Nephron (organoid): ENCODE measurements around the gene PTPRE.

Experiments used
- H3K27ac Mint-ChIP-seq, 3 experiments: 2 replicates each; pipeline ENCODE4 v1.8.0; 2020; ENCODE audit warnings: mixed read lengths in 3 of 3, mild to moderate bottlenecking in 2 of 3, moderate library complexity in 1 of 3
- H3K27me3 Mint-ChIP-seq: 2 replicates; pipeline ENCODE4 v1.8.0; 2021; ENCODE audit warnings: low read depth, mild to moderate bottlenecking, moderate library complexity, mixed read lengths
- H3K36me3 Mint-ChIP-seq: 2 replicates; pipeline ENCODE4 v1.8.0; 2020; ENCODE audit warnings: low read depth, mixed read lengths
- H3K4me1 Mint-ChIP-seq: 2 replicates; pipeline ENCODE4 v1.8.0; 2020; ENCODE audit warnings: mixed read lengths
- H3K4me3 Mint-ChIP-seq, 3 experiments: 2 replicates each; pipeline ENCODE4 v1.8.0; 2020; ENCODE audit warnings: mild to moderate bottlenecking in 3 of 3, mixed read lengths in 3 of 3, moderate library complexity in 2 of 3
- H3K9me3 Mint-ChIP-seq: 2 replicates; pipeline ENCODE4 v1.8.0; 2020; ENCODE audit warnings: mixed read lengths
- TF ChIP-seq, protein P1 (sequence below), 3 experiments: fragments of 200-600 bp; sonication (generic); IDR thresholded peaks; one replicate each; pipeline ENCODE4 v1.5.0; 2021; ENCODE audit warnings: antibody characterized with exemption in 3 of 3; ENCODE audit not compliant: unreplicated experiment in 3 of 3

PTPRE gene

DNA sequence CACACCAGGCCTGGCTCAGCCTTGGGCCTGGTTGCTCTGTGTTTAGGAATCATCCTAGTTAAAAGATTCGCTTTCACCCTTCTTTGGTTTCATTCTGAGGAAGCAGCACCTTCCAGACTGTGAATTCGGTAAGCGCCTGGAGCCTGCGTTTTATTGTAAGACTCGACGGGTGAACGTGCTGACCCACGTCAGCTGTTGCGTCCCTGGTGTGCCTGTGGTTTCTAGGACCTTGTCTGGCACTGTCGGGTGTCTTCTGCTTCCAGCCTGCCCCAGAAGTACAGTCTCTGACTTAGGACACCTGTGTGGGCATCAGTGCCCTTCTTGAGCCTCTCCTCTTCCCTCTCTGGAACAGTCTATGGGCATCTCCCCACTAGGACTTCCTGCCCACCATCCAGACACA is 193.0 kb downstream of the PTPRE start:
- no peak overlapping the region for H3K27ac Mint-ChIP-seq
- peaks cover 46% of the 10 kb centered on the region for H3K36me3 Mint-ChIP-seq
- no peaks in the 10 kb centered on the region for H3K4me1 Mint-ChIP-seq
- TF ChIP-seq, protein P1, sequence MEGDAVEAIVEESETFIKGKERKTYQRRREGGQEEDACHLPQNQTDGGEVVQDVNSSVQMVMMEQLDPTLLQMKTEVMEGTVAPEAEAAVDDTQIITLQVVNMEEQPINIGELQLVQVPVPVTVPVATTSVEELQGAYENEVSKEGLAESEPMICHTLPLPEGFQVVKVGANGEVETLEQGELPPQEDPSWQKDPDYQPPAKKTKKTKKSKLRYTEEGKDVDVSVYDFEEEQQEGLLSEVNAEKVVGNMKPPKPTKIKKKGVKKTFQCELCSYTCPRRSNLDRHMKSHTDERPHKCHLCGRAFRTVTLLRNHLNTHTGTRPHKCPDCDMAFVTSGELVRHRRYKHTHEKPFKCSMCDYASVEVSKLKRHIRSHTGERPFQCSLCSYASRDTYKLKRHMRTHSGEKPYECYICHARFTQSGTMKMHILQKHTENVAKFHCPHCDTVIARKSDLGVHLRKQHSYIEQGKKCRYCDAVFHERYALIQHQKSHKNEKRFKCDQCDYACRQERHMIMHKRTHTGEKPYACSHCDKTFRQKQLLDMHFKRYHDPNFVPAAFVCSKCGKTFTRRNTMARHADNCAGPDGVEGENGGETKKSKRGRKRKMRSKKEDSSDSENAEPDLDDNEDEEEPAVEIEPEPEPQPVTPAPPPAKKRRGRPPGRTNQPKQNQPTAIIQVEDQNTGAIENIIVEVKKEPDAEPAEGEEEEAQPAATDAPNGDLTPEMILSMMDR (IDR thresholded peaks at IDR 0.05; ENCODE audit: unreplicated experiment in 3 of 3): no peak
- H3K9me3 Mint-ChIP-seq: no peaks in the 10 kb centered on the region
- H3K27me3 Mint-ChIP-seq: no peaks in the 10 kb centered on the region
- no peak overlapping the region for H3K4me3 Mint-ChIP-seq

DNA sequence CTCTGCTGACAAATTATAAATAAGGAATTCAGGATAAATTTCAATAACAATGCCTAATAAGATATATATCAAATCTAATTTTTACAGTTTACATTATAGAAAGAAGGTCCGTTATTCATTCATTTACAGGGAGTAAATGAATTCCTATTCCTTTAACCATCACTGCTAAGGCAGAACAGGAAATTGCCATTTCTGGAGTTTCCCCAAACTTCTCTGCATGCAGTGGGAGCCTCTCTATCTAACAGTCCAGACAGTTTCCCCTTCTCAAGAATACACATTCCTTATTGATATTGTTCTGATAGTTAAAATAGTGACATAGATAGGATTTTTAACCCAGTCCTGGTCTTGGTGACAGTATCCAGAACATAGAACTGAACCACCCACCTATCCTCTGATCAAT is 195.0 kb downstream of the PTPRE start:
- Mint-ChIP-seq H3K9me3 (no peaks in the 10 kb centered on the region), H3K36me3 (peaks cover 36% of the 10 kb centered on the region), H3K4me1 (no peaks in the 10 kb centered on the region), H3K27me3 (no peaks in the 10 kb centered on the region), H3K27ac (no peak overlapping the region), H3K4me3 (no peak overlapping the region)
- TF ChIP-seq, protein P1 (IDR thresholded peaks at IDR 0.05; ENCODE audit: unreplicated experiment in 3 of 3): no peak

DNA sequence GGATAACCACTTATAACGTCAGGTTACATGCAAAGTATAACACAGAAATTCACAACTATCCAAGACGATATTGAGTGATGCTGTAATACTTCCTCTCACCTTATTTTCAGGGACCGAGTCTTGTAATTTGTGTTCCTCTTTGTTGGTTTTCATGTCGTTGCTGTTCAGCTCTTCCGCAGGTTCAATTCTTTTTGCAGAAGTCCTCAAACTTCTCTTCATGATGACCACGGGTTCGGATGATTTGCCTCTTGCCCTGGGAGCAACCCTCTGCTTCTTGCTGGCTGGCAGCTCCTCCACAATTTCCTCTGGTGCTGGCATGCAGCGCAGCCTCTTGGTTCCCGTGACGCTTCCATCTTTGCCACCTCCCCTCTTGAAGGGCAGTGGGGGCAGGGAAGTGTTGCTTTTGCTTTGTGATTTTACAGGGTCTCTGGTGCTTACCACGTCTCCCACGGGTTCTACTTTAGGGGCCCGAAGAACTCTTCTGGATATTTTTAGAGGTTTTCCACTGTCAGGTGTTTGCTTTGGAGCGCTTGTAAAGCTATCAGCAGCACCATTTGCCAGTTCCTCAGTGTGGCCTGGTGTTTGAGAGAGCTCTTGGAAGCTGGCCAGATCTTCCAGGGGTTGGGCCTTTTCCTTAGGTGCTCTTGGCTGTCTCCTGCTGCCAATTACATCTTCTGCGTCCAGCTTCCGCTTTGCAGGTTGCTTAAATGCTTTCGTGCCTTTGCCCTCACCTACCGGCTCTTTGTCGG is 195.8 kb downstream of the PTPRE start:
- Mint-ChIP-seq H3K27ac (no peak overlapping the region), H3K9me3 (no peaks in the 10 kb centered on the region), H3K27me3 (no peaks in the 10 kb centered on the region), H3K4me1 (no peaks in the 10 kb centered on the region), H3K36me3 (peaks cover 33% of the 10 kb centered on the region), H3K4me3 (no peak overlapping the region)
- TF ChIP-seq, protein P1 (IDR thresholded peaks at IDR 0.05; ENCODE audit: unreplicated experiment in 3 of 3): no peak

DNA sequence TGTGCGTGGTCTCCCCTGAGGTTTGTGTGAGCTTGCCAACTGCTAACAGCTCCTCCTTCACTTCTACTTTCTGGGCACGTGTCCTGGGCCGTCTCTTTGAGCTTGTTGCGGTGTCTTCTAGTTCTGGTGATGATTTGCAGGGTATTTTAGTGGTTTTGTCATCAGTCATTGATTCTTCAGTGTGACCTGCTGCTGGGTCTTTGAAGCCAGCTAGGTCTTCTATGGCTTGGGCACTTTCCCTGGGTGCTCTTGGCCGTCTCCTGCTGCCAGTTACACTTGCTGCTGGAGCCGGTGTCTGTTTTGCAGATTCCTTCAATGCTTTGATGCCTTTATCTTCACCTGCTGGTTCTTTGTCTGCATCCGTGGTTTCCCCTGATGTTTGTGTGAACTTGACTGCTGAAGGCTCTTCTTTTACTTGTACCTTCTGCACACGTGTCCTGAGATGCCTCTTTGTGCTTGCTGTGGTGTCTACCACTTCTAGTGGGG is 196.4 kb downstream of the PTPRE start:
- Mint-ChIP-seq H3K27me3 (no peaks in the 10 kb centered on the region), H3K27ac (no peak overlapping the region), H3K9me3 (no peaks in the 10 kb centered on the region), H3K4me3 (no peak overlapping the region), H3K4me1 (no peaks in the 10 kb centered on the region), H3K36me3 (peaks cover 27% of the 10 kb centered on the region)
- TF ChIP-seq, protein P1 (IDR thresholded peaks at IDR 0.05; ENCODE audit: unreplicated experiment in 3 of 3): no peak

DNA sequence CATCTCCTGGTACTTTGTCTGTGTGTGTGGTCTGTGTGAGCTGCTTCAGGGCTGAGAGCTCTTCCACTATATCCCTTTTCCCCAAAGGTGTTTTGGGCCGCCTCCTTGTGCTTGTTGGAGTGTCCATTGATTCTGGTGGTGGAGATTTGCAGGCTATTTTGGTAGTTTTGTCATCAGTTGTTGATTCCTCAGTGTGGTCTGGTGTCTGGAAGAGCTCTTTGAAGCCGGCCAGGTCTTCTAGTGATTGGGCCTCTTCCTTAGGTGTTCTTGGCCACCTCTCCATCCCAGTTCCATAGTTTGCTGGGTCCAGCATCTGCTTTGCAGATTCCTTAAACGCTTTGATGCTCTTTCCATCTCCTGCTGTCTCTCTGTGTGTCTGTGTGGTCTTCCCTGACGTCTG is 198.5 kb downstream of the PTPRE start:
- H3K36me3 Mint-ChIP-seq: peaks cover 25% of the 10 kb centered on the region
- H3K4me1 Mint-ChIP-seq: no peaks in the 10 kb centered on the region
- H3K27ac Mint-ChIP-seq: no peak overlapping the region
- H3K4me3 Mint-ChIP-seq: no peak overlapping the region
- no peaks in the 10 kb centered on the region for H3K9me3 Mint-ChIP-seq
- no peaks in the 10 kb centered on the region for H3K27me3 Mint-ChIP-seq
- TF ChIP-seq, protein P1 (IDR thresholded peaks at IDR 0.05; ENCODE audit: unreplicated experiment in 3 of 3): no peak

DNA sequence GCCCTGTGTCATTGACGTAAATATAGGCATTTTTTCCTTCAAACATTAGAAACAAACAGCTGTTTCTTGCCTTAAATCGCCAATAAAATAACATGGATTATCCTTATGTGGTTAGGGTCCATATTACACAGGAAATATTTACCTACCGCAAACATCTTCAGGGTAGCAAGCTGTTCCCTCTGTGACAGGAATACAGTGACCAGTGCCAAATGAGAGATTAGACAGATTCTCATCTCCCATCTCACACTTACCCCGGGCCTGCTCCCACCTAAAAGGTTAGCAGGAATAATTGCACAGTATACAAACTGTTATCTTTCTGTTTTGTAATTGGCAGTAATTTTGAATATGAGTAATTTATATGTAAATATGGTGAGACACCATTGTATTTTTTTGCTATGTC is 202.8 kb downstream of the PTPRE start:
- TF ChIP-seq, protein P1 (IDR thresholded peaks at IDR 0.05; ENCODE audit: unreplicated experiment in 3 of 3): no peak
- no peak overlapping the region for H3K27ac Mint-ChIP-seq
- no peak overlapping the region for H3K4me3 Mint-ChIP-seq
- no peaks in the 10 kb centered on the region for H3K9me3 Mint-ChIP-seq
- H3K36me3 Mint-ChIP-seq: peaks cover 48% of the 10 kb centered on the region
- H3K27me3 Mint-ChIP-seq: no peaks in the 10 kb centered on the region
- H3K4me1 Mint-ChIP-seq: no peaks in the 10 kb centered on the region
